ENCODE data around the gene WRAP53.

DNA sequence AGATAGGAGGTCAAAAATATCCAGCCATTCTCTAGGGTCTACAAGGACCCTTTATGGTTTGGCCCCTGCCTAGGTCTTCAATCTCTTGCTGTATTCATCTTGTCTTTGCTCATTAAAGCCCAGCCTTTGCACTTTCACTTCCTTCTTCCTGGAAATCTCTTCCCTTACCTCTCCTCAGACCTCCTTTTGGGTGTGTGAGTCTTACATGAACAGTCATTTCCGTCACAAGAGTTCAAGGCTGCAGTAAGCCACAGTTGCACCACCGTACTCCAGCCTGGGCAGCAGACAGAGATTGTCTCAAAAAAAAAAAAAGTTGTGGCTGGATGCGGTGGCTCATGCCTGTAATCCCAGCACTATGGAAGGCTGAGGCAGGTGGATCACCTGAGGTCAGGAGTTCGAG is 43.5 kb upstream of the WRAP53 start:
- TF ChIP-seq POLR2A (IDR thresholded peaks at IDR 0.05), result no peak
- TF ChIP-seq, protein P1, sequence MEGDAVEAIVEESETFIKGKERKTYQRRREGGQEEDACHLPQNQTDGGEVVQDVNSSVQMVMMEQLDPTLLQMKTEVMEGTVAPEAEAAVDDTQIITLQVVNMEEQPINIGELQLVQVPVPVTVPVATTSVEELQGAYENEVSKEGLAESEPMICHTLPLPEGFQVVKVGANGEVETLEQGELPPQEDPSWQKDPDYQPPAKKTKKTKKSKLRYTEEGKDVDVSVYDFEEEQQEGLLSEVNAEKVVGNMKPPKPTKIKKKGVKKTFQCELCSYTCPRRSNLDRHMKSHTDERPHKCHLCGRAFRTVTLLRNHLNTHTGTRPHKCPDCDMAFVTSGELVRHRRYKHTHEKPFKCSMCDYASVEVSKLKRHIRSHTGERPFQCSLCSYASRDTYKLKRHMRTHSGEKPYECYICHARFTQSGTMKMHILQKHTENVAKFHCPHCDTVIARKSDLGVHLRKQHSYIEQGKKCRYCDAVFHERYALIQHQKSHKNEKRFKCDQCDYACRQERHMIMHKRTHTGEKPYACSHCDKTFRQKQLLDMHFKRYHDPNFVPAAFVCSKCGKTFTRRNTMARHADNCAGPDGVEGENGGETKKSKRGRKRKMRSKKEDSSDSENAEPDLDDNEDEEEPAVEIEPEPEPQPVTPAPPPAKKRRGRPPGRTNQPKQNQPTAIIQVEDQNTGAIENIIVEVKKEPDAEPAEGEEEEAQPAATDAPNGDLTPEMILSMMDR (IDR thresholded peaks at IDR 0.05), result no peak
